HG03571 (cell line): Measurements from ENCODE around the gene CKMT1A.
"Not testable (repeated sequence)": the region's sequence is repeated elsewhere in the genome, so short reads cannot be mapped to it uniquely, and the experiment has no call there.

Experiments used
- ATAC-seq: cut with Tn5 transposase; IDR thresholded peaks from one replicate; pipeline ENCODE4 v1.9.1; 2021; ENCODE audit not compliant: unreplicated experiment

CKMT1A gene

GRCh38 chr15:43746903-43747309 is 53.2 kb downstream of the CKMT1A start:
- not testable (repeated sequence) for ATAC-seq

- no peak for ATAC-seq
These were observed 54.7 kb downstream of the CKMT1A start for GRCh38 chr15:43748376-43748775.
